ENCODE measurements around the gene TET1.
"Not testable (repeated sequence)": the region's sequence is repeated elsewhere in the genome, so short reads cannot be mapped to it uniquely, and the experiment has no call there.

The TET1 gene

GRCh38 chr10:68734349-68734748 is 174.2 kb downstream of the TET1 start:
- peaks cover 67% of the 10 kb centered on the region for H3K36me3 Mint-ChIP-seq (ENCODE audit: low read depth)
- no peak overlapping the region for H3K4me3 Mint-ChIP-seq
- DNase-seq (no peak), ATAC-seq (no peak)
- peaks cover 2% of the 10 kb centered on the region for H3K4me1 Mint-ChIP-seq
- H3K27me3 Mint-ChIP-seq, result no peaks in the 10 kb centered on the region
- H3K9me3 Mint-ChIP-seq, result no peaks in the 10 kb centered on the region
- no peak overlapping the region for H3K27ac Mint-ChIP-seq

- Mint-ChIP-seq H3K36me3 (ENCODE audit: low read depth) (peaks cover 71% of the 10 kb centered on the region), H3K4me3 (no peak overlapping the region), H3K27ac (no peak overlapping the region)
Measured at GRCh38 chr10:68735119-68735518, 175.0 kb downstream of the TET1 start.

GRCh38 chr10:68735739-68736138 is 175.6 kb downstream of the TET1 start:
- H3K36me3 Mint-ChIP-seq (ENCODE audit: low read depth), result peaks cover 72% of the 10 kb centered on the region
- H3K4me1 Mint-ChIP-seq, DNase-seq, H3K27ac Mint-ChIP-seq, H3K4me3 Mint-ChIP-seq, ATAC-seq, H3K27me3 Mint-ChIP-seq, H3K9me3 Mint-ChIP-seq: not testable (repeated sequence)

More at GRCh38 chr10:68735119-68735518, 175.0 kb downstream of the TET1 start:
- Mint-ChIP-seq H3K27me3 (no peaks in the 10 kb centered on the region), H3K4me1 (peaks cover 2% of the 10 kb centered on the region), H3K9me3 (no peaks in the 10 kb centered on the region)
- no peak for ATAC-seq
- no peak for DNase-seq

GRCh38 chr10:68740676-68741075 is 180.5 kb downstream of the TET1 start:
- DNase-seq, H3K4me3 Mint-ChIP-seq, ATAC-seq, H3K4me1 Mint-ChIP-seq, H3K27ac Mint-ChIP-seq, H3K27me3 Mint-ChIP-seq, H3K9me3 Mint-ChIP-seq: not testable (repeated sequence)
- H3K36me3 Mint-ChIP-seq (ENCODE audit: low read depth), result peaks cover 65% of the 10 kb centered on the region

- Mint-ChIP-seq H3K36me3 (ENCODE audit: low read depth) (peaks cover 54% of the 10 kb centered on the region), H3K4me3 (no peak overlapping the region), H3K9me3 (no peaks in the 10 kb centered on the region), H3K27me3 (no peaks in the 10 kb centered on the region), H3K27ac (no peak overlapping the region), H3K4me1 (no peaks in the 10 kb centered on the region)
- no peak for ATAC-seq
- DNase-seq, result no peak
Measured at GRCh38 chr10:68742397-68742796, 182.3 kb downstream of the TET1 start.
